Myocyte (in vitro differentiated cells): ENCODE results near the gene HCCS. TPM values are rescaled to one million over a fixed set of nuclear protein-coding genes. Genes with fewer than 3 reads are reported as not detected.

Source experiments
- DNase-seq: peaks from one replicate; pipeline ENCODE4 v3.0.0-alpha.2; 2012; ENCODE audit warnings: low read depth
- polyA plus RNA-seq: library from polyadenylated mRNA; unstranded; fragments of >200 nt; gene quantifications from one replicate; pipeline ENCODE4 v1.2.1, GENCODE V29; 2012; ENCODE audit warnings: missing spikeins
- total RNA-seq: library from RNA; depleted of rRNA; stranded (reverse); fragments of >200 nt; gene quantifications from 2 replicates; pipeline ENCODE4 v1.2.3, GENCODE V29; 2014

HCCS gene
- 23.1 and 25.7 TPM in 2 replicates for total RNA-seq
- polyA plus RNA-seq: 39.4 TPM

DNA sequence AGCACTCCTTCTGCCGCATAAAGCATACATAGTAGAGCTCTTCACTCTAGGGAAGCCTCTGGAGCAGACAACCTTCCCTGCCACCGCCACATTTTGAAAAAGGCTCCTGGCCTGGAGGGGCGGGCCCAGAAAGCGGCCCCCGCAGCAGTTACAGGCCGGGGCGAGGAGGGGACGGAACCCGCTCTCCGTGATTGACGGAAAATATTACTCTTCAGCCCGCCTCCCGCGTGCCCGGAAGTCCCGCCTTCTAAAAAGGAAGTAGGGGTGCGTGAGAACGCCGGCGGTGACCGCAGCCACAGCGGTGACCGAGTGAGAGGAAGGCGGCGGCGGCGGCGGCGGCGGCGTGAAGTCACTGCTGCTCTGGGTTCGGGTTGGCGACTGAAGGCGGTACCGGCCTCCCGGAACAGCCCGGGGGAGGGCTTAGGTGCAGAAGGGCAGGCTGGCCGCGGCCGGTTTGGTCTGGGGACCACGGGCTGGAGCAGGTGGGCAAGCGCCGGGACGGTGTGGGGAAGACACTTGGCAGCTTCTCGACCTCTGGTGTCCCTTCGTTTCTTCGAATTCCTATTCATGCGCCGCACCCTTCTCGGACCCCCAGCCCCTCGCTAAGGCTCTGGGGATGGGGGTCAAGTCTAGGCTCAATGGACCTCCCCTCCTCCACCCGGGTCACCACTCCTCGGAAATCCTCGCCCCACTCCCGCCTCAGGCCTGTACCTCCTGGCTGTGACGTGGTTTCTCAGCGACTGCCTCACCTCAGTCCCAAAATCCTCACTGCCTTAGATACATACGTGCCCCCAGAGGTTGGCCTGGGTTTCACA lies at the start of gene HCCS:
HCCS (plus strand) TSS at position 296 of the 815 bp plus-strand sequence. CDS start 729 bp downstream, outside the sequence.
- peak; percentile 88 for DNase-seq

DNA sequence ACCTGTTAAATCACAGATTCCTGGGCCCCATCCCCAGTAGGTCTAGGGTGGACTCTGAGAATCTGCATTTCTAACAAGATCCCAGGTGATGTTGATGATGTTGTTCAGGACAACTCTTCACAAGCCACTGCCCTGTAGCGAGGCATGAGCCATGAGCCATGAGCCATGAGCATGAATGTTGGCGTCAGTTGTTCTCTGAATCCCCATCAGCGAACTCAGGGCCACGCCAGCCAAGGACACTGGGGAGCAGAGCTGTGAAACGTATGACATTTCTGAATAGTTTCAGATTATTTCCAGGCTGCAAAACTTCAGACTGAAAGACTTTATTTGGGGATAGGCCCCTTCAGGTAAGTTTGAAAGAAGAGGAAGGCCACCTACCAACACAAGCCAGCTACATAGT lies 46.9 kb upstream of the HCCS start:
- DNase-seq: no peak

- peak; percentile 64 for DNase-seq
Observed at GRCh38 chrX:11064851-11065600, 46.1 kb upstream of the HCCS start.

DNA sequence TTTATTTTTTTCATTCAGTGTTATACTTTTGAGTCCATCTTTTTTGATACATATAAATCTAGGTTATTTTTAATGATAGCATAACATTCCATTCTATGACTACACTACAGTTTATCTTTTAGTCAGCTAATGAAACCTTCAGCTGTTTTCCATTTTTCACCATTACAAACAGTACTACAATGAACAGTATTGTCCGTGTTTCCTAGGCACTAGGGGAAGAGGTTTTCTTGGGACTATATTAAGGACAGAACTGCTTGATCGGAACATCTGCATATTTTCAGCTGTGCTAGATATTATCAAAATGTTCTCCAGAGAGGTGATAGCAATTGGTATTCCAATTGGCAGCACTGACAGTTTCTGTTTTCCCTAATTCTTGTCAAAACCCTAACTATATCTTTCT lies 44.3 kb upstream of the HCCS start:
- no peak for DNase-seq

DNA sequence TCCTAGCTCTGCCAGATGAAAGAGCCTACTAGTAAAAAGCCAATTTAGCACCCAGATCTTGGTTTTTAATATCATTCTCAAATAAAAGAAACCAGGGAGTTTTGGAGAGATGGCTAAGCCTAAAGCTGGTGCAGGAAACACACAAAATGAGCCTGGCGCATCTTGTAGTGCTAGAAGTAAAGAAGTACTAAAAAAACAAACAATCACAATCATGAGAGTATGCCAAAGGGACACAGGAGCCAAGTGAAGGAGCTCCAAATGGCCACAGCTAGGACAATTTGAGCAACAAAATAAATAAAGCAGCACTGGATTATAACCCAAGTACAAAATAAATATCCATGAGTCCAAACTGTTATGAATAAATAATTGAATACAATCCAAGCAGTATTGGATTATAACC lies 37.8 kb upstream of the HCCS start:
- no peak for DNase-seq

- DNase-seq: no peak
Observed at GRCh38 chrX:11080741-11081305, 30.3 kb upstream of the HCCS start.

- DNase-seq: no peak
Observed at GRCh38 chrX:11081511-11081910, 29.6 kb upstream of the HCCS start.

DNA sequence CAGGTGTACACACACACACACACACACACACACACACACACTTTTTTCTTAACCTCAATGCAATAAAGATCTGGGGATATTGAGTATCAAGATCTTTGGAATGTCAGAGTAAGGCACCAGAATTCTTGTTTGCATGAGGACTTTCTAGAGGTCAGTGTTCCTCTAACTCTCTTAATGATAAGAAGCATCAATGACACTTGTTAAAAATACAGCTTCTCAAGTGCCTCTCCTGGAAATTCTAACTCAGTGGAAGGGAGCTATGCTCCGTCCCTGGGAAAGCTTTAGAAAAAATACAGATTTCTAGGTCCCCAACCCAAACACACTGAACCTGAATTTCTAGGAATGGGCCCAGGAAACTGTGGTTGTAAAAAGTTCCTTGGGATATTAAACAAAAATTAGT lies 25.8 kb upstream of the HCCS start:
- DNase-seq: no peak

- DNase-seq: no peak
Observed at GRCh38 chrX:11089802-11090201, 21.3 kb upstream of the HCCS start.

- DNase-seq: no peak
Observed at GRCh38 chrX:11097933-11098332, 13.2 kb upstream of the HCCS start.

GRCh38 chrX:11099465-11099864 lies 11.7 kb upstream of the HCCS start:
- DNase-seq: no peak

- DNase-seq: peak; percentile 59
Observed at GRCh38 chrX:11100281-11101035, 10.7 kb upstream of the HCCS start.

GRCh38 chrX:11103006-11103405 lies 8.1 kb upstream of the HCCS start:
- DNase-seq: no peak

- no peak for DNase-seq
Observed at GRCh38 chrX:11103751-11104150, 7.4 kb upstream of the HCCS start.

- DNase-seq: no peak
Observed at GRCh38 chrX:11105080-11105479, 6.1 kb upstream of the HCCS start.

DNA sequence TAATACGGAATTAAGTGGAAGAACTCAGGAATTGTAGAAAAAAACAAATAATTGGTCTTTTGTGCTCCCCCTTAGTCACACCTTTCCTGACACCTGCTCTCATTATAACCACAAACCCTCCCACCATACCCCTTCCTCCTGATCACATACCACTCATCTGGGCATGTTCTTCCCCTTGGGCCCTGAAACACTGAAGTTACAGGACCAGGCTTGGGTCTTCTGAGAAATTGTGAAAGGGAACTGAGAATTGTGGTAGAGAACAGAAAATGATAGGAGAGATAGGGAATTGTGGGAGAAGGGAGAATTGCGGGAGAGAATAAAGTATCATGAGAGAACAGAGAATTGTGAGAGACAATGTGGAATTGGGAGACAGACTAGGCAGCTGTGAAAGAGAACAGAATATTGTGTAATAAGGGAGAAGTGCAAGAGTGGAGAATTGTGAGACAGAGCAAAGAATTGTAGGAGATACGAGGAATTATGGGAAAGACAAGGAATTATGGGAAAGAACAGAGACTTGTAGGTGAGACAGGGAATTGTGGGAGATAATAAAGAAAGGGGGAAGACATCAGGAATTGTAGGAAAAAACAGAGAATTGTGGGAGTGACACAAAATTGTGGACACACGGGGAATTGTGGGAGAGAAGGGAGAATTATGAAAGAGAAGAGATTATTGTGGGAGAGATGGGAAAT lies 2.7 kb upstream of the HCCS start:
- DNase-seq: no peak

DNA sequence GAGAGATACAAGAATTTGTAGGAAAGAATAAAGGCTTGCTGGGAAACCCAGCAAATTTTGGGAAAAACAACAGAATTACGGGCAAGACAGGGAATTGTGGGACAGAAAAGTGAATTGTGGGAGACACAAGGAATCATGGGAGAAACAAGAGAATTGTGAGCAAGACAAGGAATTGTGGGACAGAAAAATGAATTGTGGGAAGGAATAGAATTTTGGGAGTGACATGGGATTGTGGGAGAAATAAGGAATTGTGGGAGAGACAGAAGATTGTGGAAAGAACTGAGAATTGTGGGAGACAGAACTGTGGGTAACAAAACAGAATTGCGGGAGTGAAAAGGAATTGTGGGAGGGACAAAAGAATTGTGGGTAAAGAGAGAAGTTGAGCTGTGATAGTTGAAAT lies 1.2 kb upstream of the HCCS start:
- no peak for DNase-seq

DNA sequence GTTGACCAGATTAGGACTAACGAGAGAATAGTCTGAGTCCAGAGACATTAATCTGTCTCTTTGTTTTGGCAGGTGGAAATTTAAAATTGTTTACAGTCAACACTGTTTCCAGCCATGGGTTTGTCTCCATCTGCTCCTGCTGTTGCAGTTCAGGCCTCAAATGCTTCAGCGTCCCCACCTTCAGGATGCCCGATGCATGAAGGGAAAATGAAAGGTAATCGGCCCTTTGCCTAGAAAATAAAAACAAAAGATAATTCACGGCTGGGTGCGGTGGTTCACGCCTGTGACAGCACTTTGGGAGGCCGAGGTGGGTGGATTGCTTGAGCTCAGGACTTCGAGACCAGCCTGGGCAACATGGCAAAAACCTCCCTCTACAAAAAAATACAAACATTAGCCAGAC lies 815 bp downstream of the HCCS start:
- DNase-seq: no peak

- peak; percentile 44 for DNase-seq
Observed at GRCh38 chrX:11113731-11114130, 2.6 kb downstream of the HCCS start.

DNA sequence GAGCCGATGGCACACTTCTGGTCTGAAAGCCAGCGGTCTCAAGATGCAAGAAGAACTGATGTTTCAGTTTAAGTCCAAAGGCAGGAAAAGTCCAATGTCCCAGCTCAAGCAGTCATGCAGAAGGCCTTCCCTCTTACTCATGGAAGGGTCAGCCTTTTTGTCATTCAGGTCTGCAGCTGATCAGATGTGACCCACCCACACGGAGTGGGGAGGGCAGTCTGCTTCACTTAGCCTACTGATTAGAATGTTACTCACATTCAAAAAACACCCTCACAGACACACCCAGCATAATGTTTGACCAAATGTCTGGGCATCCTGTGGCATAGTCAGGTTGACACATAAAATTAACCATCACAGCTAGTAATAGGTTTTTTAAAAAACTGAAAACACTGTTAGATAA lies 6.6 kb downstream of the HCCS start:
- no peak for DNase-seq
